ENCODE results near the gene SLC25A17.
"Not testable (repeated sequence)": the region's sequence is repeated elsewhere in the genome, so short reads cannot be mapped to it uniquely, and the experiment has no call there.

The SLC25A17 gene

DNA sequence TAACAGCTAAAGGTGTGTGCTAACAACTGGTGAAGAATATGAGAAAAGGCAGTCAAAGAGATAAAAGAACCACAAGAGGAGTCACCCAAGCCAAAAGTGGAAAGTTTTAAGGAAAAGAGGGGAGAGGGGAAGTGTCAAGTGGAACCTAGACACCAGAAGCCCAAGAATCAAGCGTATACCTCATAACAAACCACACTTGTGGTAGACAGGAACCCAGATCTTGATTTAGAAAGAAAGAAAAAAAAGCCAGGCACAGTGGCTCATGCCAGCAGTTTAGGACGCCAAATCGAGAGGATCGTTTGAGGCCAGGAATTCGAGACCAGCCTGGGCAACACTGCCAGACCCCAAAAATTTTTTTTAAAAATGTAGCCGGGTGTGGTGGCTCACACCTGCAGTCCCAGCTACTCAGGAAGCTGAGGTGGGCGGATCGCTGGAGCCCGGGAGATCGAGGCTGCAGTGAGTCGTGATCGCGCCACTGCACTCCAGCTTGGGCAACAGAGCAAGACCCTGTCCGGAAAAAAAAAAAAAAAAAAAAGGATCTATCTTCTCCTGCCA is 877 bp downstream of the SLC25A17 start:
- DNase-seq (ENCODE audit: low spot score): no peak

DNA sequence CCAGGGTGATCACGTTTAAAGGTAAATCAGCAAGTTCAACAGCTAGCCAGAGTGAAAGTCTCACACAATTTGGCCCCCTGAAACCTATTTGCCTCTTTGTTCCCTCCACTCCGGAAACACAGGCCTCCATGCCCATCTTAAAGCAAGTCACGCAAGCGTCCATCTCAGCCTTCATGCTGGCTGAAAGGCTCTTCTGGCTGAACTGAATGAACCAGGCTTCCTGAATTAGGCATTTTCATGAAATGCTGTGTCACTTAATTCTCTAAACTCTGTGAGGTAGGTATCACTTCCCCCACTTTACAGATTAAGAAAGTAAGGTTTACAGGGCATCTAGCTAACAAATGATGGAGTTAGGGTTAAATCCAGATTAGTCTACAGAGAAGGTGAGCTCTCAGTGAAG is 1.4 kb downstream of the SLC25A17 start:
- DNase-seq (ENCODE audit: low spot score): no peak

- DNase-seq (ENCODE audit: low spot score): no peak
Measured at GRCh38 chr22:40813912-40814315, 5.2 kb downstream of the SLC25A17 start.

DNA sequence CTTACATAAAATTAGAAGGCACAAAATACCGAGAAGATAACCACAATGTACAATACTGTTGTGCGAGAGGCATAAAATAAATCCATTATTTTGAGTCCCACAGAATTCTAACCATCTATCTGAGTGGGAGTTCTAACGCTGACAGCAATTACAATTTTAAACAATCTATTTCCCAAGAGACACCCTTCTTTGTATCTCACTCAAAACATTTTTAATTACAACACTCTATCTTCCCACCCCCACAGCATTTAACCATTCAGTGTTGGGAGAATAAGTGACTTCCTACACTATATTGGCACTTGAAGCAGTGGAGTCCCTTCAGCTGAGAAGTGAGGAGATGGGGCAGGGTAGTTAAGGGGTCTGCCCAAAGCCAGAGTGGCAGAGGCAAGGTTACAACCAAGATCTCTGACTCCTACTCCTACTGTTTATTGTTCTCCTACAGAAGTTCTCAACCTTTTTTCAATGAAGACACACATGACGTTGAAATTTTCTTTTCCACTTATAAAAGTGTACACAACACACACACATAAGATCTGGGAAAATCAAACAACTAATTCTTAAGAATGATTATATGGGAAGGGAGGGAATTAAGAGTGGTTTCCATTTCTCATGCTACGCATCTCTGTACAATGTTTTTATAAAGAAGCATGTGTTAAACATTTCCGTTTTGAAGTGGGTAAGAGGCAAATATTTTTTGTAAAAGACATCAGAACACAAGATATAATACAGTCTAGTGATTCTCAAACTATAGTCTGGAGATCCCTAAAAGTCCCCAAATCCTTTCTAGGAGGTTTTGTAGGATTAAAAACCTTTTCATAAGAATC is 10.9 kb downstream of the SLC25A17 start:
- no peak for DNase-seq (ENCODE audit: low spot score)

DNA sequence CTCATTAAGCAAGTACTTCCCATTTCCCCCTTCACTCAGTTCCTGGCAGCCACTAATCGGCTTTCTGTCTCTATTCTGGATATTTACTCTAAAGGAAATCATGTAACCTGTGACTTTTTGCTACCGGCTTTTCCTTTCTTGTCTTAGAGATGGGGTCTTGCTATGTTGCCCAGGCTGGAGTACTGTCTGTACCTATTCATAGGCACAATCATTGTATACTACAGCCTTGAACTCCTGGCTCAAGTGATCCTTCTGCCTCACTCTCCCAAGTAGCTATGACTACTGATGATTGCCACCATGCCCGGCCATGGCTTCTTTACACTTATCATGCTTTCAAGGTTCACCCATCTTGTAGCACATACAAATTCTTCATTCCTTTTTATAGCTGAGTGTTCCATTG is 12.4 kb downstream of the SLC25A17 start:
- no peak for DNase-seq (ENCODE audit: low spot score)

- DNase-seq (ENCODE audit: low spot score): no peak
Measured at GRCh38 chr22:40805699-40806203, 13.4 kb downstream of the SLC25A17 start.

DNA sequence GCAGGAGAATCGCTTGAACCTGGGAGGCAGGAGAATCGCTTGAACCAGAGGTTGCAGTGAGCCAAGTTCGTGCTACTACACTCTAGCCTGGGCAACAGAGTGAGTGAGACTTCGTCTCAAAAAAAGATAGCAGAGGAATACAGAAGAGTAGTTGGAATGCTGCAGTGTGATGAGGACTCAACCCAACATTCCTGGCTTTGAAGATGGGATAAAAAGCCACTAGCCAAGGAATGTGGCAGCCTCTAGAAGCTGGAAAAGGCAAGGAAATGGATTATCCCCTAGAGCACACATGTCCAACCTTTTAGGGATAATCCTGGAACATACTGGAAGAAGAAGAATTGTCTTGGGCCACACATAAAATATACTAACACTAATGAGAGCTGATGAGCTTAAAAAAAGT is 13.9 kb downstream of the SLC25A17 start:
- no peak for DNase-seq (ENCODE audit: low spot score)

DNA sequence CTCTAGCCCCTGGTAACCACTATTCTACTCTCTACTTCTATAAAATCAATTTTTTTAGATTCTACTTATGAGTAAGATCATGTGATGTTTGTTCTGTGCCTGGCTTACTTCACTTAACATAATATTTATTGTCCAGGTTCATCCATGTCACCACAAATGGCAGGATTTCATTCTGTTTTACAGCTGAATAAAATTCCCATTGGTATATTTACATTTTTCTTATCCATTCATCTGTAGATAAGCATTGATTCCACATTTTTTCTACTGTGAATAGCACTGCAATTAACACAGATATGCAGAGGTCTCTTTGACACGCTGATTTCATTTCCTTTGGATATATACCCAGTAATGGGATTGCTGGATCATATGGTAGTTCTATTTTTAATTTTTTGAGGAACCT is 15.8 kb downstream of the SLC25A17 start:
- no peak for DNase-seq (ENCODE audit: low spot score)

GRCh38 chr22:40799008-40799407 is 20.1 kb downstream of the SLC25A17 start:
- DNase-seq (ENCODE audit: low spot score): no peak

DNA sequence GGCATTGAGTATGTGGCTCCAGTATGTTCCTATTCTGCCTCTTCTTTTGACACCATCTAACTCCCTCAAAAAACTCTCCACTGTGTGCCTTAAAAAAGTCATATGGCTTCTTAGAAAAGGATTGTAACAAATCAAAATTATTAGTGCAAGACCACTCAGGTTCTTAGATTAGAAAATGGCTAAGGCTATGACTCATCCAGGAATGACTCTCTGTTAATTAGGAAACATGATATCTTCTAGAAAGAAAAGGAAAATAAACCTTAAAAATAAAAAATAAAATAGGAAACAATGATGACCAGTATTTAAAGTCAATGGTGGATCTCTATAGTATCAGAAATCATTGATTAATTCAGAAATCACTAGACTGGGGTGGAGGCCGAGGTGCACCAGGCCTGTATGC is 21.7 kb downstream of the SLC25A17 start:
- DNase-seq (ENCODE audit: low spot score): no peak

DNA sequence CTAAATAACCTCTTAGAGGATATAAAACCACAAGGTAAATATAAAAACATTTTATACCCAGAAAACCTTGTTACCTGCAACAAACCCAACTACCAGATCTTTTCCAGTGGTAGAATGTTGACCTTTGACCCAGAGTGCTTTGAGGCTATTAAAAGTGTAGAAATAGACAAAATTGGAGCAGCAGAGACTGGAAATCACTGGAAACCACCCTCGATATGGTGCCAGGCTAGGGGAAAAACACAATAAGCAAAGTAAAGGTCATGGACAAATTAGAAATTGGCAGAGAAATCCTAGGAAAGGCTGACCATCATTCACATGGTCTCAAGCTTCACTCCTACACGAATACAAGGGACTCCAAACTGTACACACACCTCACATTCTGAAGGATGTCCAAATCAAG is 26.7 kb downstream of the SLC25A17 start:
- no peak for DNase-seq (ENCODE audit: low spot score)

GRCh38 chr22:40791241-40791640 is 27.9 kb downstream of the SLC25A17 start:
- no peak for DNase-seq (ENCODE audit: low spot score)

- no peak for DNase-seq (ENCODE audit: low spot score)
Measured at GRCh38 chr22:40789131-40789530, 30.0 kb downstream of the SLC25A17 start.

GRCh38 chr22:40782521-40782920 is 36.6 kb downstream of the SLC25A17 start:
- no peak for DNase-seq (ENCODE audit: low spot score)

DNA sequence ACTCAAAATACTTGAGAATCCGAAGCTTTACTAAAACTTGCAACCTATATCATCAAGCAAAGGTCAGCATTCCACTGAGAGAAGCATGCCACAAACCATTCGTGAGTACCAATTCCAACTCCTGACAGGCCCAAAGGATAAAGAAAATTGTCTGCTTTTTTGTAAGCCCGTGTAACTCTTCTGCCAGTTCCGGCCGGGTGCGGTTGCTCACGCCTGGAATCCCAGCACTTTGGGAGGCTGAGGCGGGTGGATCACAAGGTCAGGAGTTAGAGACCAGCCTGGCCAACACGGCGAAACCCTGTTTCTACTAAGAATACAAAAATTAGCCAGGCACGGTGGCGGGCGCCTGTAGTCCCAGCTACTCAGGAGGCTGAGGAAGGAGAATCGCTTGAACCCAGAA is 37.4 kb downstream of the SLC25A17 start:
- not testable (repeated sequence) for DNase-seq (ENCODE audit: low spot score)

DNA sequence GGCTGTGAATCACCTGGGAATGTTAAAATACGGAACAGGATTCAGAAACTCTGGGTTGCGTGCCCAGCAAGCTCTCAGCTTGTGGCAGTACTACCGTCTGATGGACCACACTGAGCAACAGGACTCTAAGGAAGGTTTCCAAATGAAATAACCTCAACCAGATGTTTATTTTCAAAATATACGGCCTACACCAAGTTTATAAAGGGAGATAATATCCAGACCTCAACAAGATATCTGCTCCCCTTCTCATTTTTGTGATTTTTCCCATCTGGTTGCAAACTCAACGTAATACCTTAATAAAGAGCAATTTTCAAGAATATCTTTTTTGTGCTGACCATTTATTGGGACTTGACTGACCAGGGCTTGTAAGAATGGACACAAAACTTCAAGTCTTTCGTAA is 49.4 kb downstream of the SLC25A17 start:
- DNase-seq (ENCODE audit: low spot score): no peak

DNA sequence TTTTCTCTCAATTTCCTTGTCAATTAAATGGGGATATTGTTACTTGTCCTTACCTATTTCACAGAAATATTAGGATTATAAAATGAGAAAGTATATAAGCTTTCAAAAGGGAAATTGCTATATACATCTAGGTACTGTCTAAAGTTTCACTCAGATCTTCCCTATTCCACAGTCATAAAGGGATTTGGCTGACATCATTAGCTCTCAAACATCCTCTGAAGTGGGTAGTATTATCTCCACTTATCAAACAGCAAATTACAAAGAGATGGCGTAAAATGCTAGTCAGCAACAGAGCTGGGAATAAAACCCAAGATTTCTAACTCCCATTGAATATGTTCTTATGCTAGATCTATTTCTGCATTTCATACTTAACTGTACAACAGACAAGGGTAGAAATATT is 50.9 kb downstream of the SLC25A17 start:
- no peak for DNase-seq (ENCODE audit: low spot score)

DNA sequence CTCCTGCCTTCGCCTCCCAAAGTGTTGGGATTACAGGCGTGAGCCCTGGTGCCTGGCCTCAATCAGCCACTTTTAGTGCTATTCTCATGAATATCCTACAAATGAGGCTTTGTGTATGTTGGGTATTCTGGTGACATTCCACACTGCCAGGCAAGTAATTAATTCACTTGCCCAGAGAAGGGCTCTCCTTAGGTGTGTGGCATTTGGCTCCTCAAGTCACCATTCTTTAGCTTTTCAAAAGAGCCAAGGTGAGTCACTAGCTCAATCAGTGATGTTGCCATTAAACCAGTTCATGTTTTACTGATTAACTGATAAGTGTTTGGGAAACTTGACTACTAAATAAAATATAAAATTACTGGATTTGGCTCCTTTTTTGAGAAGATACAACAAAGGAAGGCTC is 52.2 kb downstream of the SLC25A17 start:
- DNase-seq (ENCODE audit: low spot score): no peak

- peak; percentile 19 for DNase-seq (ENCODE audit: low spot score)
Measured at GRCh38 chr22:40764763-40765441, 54.2 kb downstream of the SLC25A17 start.

- DNase-seq (ENCODE audit: low spot score): no peak
Measured at GRCh38 chr22:40759294-40759840, 59.8 kb downstream of the SLC25A17 start.

DNA sequence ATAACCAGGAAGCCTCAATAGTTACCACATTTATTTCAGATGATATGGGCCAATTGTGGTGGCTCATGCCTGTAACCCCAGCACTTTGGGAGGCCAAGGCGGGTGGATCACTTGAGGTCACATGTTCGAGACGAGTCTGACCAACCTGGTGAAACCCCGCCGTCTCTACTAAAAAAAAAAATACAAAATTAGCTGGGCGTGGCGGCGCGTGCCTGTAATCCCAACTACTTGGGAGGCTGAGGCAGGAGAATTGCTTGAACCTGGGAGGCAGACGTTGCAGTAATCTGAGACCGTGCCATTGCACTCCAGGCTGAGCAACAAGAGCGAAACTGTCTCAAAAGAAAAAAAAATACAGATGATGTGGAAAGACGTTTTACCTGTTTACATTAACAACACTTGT is 60.3 kb downstream of the SLC25A17 start:
- not testable (repeated sequence) for DNase-seq (ENCODE audit: low spot score)

- DNase-seq (ENCODE audit: low spot score): no peak
Measured at GRCh38 chr22:40758390-40758789, 60.8 kb downstream of the SLC25A17 start.

GRCh38 chr22:40757071-40757470 is 62.1 kb downstream of the SLC25A17 start:
- no peak for DNase-seq (ENCODE audit: low spot score)

All from AG20443 (cell line).